ENCODE data around the gene OLIG3.

The OLIG3 gene

GRCh38 chr6:137498481-137499190 lies 4.4 kb upstream of the OLIG3 start (continued):
- TF ChIP-seq PRDM10 (tag by site-specific recombination; IDR thresholded peaks at IDR 0.05) (no peak), ZNF626 (tag by site-specific recombination; IDR thresholded peaks at IDR 0.05) (no peak), ZNF394 (tag by site-specific recombination; IDR thresholded peaks at IDR 0.05; ENCODE audit: borderline replicate concordance) (peak; percentile 96), ZFP41 (tag by site-specific recombination; IDR thresholded peaks at IDR 0.05; ENCODE audit: borderline replicate concordance) (no peak), SCRT2 (tag by site-specific recombination; IDR thresholded peaks at IDR 0.05) (no peak), ZNF19 (tag by site-specific recombination; IDR thresholded peaks at IDR 0.05; ENCODE audit: low read depth) (peak; percentile 56; the same call in 1 of the 2 replicates), ZNF580 (tag by site-specific recombination; IDR thresholded peaks at IDR 0.05) (peak; percentile 80; the same call in 1 of the 2 replicates), BCL11B (tag by site-specific recombination; IDR thresholded peaks at IDR 0.05; ENCODE audit: low read depth) (no peak), ZNF791 (tag by site-specific recombination; IDR thresholded peaks at IDR 0.05) (peak; percentile 58; the same call in 1 of the 2 replicates), PRDM6 (tag by site-specific recombination; IDR thresholded peaks at IDR 0.05) (no peak), GLI2 (tag by site-specific recombination; IDR thresholded peaks at IDR 0.05; ENCODE audit: borderline replicate concordance, low read depth) (peak; percentile 19; the same call in 1 of the 2 replicates), ZNF214 (tag by site-specific recombination; IDR thresholded peaks at IDR 0.05; ENCODE audit: borderline replicate concordance) (peak; percentile 20; the same call in 1 of the 2 replicates), ZNF138 (tag by site-specific recombination; IDR thresholded peaks at IDR 0.05; ENCODE audit: borderline replicate concordance) (0 out of 2 replicates have a peak, but pooled peaks have one; percentile 41), ZNF112 (tag by site-specific recombination; IDR thresholded peaks at IDR 0.05) (no peak), ZNF366 (tag by site-specific recombination; conservative IDR thresholded peaks at IDR 0.05) (0 out of 2 replicates have a peak, but pooled peaks have one; percentile 21), ZNF555 (tag by site-specific recombination; conservative IDR thresholded peaks at IDR 0.05) (peak; percentile 95), ZNF529 (tag by site-specific recombination; IDR thresholded peaks at IDR 0.05; ENCODE audit: insufficient replicate concordance) (peak; percentile 62), KLF17 (tag by site-specific recombination; IDR thresholded peaks at IDR 0.05) (no peak), ZNF404 (tag by site-specific recombination; IDR thresholded peaks at IDR 0.05) (peak; percentile 55; the same call in 1 of the 2 replicates)

All from HEK293 (cell line).